ENCODE data around the gene FBN2. TPM values are rescaled to one million over a fixed set of nuclear protein-coding genes. Genes with fewer than 3 reads are reported as not detected.

The FBN2 gene
- total RNA-seq, 1 experiment from 2014 or later, result 0.42 TPM

GRCh38 chr5:128487041-128487440 is 51.0 kb downstream of the FBN2 start:
- no peak overlapping the region for H2AFZ ChIP-seq (ENCODE audit: low read depth, low read length, poor library complexity, severe bottlenecking)
- no peaks in the 10 kb centered on the region for H3K36me3 ChIP-seq (ENCODE audit: control insufficient read depth in 1 of 2, insufficient read depth in 2 of 2, low read length in 2 of 2)
- ChIA-PET CTCF (no interaction called here), RAD21 (ENCODE audit: low non-redundant PET in 1 of 2, low total read pairs in 2 of 2, uncharacterized antibody in 2 of 2, unreplicated experiment in 2 of 2) (no interaction called here), POLR2A (no interaction called here)
- TF ChIP-seq, protein P1, sequence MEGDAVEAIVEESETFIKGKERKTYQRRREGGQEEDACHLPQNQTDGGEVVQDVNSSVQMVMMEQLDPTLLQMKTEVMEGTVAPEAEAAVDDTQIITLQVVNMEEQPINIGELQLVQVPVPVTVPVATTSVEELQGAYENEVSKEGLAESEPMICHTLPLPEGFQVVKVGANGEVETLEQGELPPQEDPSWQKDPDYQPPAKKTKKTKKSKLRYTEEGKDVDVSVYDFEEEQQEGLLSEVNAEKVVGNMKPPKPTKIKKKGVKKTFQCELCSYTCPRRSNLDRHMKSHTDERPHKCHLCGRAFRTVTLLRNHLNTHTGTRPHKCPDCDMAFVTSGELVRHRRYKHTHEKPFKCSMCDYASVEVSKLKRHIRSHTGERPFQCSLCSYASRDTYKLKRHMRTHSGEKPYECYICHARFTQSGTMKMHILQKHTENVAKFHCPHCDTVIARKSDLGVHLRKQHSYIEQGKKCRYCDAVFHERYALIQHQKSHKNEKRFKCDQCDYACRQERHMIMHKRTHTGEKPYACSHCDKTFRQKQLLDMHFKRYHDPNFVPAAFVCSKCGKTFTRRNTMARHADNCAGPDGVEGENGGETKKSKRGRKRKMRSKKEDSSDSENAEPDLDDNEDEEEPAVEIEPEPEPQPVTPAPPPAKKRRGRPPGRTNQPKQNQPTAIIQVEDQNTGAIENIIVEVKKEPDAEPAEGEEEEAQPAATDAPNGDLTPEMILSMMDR (IDR thresholded peaks at IDR 0.05 in 2 of 3, conservative IDR thresholded peaks at IDR 0.05 in 1 of 3; ENCODE audit: borderline replicate concordance in 1 of 3, insufficient read depth in 1 of 3, low read depth in 2 of 3, low read length in 2 of 3), result no peak
- TF ChIP-seq ELF1 (IDR thresholded peaks at IDR 0.05; ENCODE audit: borderline replicate concordance, low read depth) (no peak), EZH2phosphoT487 (IDR thresholded peaks at IDR 0.05; ENCODE audit: borderline replicate concordance) (no peak), JUND (IDR thresholded peaks at IDR 0.05) (no peak), FOSL1 (IDR thresholded peaks at IDR 0.05; ENCODE audit: low read depth) (no peak), YY1 (IDR thresholded peaks at IDR 0.05; ENCODE audit: extremely low read depth, insufficient replicate concordance, low read depth, low read length) (no peak), POLR2AphosphoS5 (IDR thresholded peaks at IDR 0.05; ENCODE audit: low read depth, low read length) (no peak)
- H3K9me3 ChIP-seq (ENCODE audit: control insufficient read depth in 1 of 2, insufficient read depth in 1 of 2, low read depth in 1 of 2, low read length in 2 of 2), result no peaks in the 10 kb centered on the region
- no peak overlapping the region for H3K9ac ChIP-seq (ENCODE audit: low read length)
- H3K27ac ChIP-seq (ENCODE audit: low read depth, low read length), result no peak overlapping the region
- no peaks in the 10 kb centered on the region for H3K9me2 ChIP-seq (ENCODE audit: insufficient read depth)
- no peak for ATAC-seq
- no peaks in the 10 kb centered on the region for H3K27me3 ChIP-seq (ENCODE audit: insufficient read depth, low read length)
- H3K4me2 ChIP-seq (ENCODE audit: low read length), result no peak overlapping the region
- no peaks in the 10 kb centered on the region for H4K20me1 ChIP-seq (ENCODE audit: insufficient read depth)
- intact Hi-C loops (cut with micrococcal nuclease), result no loop called here
- DNase-seq (ENCODE audit: low read depth, low spot score), result no peak
- H3K79me2 ChIP-seq (ENCODE audit: insufficient read depth, low read length), result no peaks in the 10 kb centered on the region
- no TSS peak for BruUV-seq (replicated peaks)
- no peak overlapping the region for H3K4me3 ChIP-seq (replicated peaks in 1 of 2; ENCODE audit: low read depth in 1 of 2, low read length in 2 of 2)
- no peaks in the 10 kb centered on the region for H3K4me1 ChIP-seq (ENCODE audit: control insufficient read depth in 1 of 2, insufficient read depth in 2 of 2, low read length in 2 of 2)

DNA sequence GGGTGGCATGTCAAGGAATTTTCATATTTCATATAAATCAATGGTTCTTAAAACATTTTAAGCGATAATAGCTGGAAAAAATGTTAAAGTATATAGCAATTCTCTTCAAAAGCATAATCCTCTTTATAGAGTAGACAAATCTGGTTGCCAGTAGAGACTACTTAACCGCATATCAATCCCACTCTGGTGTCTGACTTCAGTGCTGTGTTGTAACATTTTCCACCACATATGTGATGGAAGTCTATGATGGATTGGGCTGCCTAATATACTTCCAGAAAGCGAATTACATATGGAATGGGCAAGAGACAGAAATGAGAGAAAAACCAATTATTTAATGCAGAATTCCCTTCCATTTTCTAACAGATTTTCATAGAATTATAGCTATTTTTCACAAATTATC is 54.3 kb downstream of the FBN2 start:
- no peak overlapping the region for H2AFZ ChIP-seq (ENCODE audit: low read depth, low read length, poor library complexity, severe bottlenecking)
- no peak overlapping the region for H3K9ac ChIP-seq (ENCODE audit: low read length)
- no TSS peak for BruUV-seq (replicated peaks)
- ATAC-seq (no peak), DNase-seq (ENCODE audit: low read depth, low spot score) (no peak)
- no peak overlapping the region for H3K27ac ChIP-seq (ENCODE audit: low read depth, low read length)
- H3K4me2 ChIP-seq (ENCODE audit: low read length), result no peak overlapping the region
- ChIA-PET RAD21 (ENCODE audit: low non-redundant PET in 1 of 2, low total read pairs in 2 of 2, uncharacterized antibody in 2 of 2, unreplicated experiment in 2 of 2) (no interaction called here), CTCF (interaction anchor here (1.5 kb wide), 1 partner anchor 360 kb away, joined by 3 read pairs; no protein-coding TSS in a partner anchor), POLR2A (no interaction called here)
- intact Hi-C loops (cut with micrococcal nuclease), result no loop called here
- H3K79me2 ChIP-seq (ENCODE audit: insufficient read depth, low read length), result no peaks in the 10 kb centered on the region
- H3K9me2 ChIP-seq (ENCODE audit: insufficient read depth), result no peaks in the 10 kb centered on the region
- H4K20me1 ChIP-seq (ENCODE audit: insufficient read depth), result no peaks in the 10 kb centered on the region
- H3K4me1 ChIP-seq (ENCODE audit: control insufficient read depth in 1 of 2, insufficient read depth in 2 of 2, low read length in 2 of 2), result no peaks in the 10 kb centered on the region
- no peaks in the 10 kb centered on the region for H3K9me3 ChIP-seq (ENCODE audit: control insufficient read depth in 1 of 2, insufficient read depth in 1 of 2, low read depth in 1 of 2, low read length in 2 of 2)
- no peaks in the 10 kb centered on the region for H3K36me3 ChIP-seq (ENCODE audit: control insufficient read depth in 1 of 2, insufficient read depth in 2 of 2, low read length in 2 of 2)
- H3K4me3 ChIP-seq (replicated peaks in 1 of 2; ENCODE audit: low read depth in 1 of 2, low read length in 2 of 2), result no peak overlapping the region
- H3K27me3 ChIP-seq (ENCODE audit: insufficient read depth, low read length), result no peaks in the 10 kb centered on the region
- TF ChIP-seq ZNF274 (IDR thresholded peaks at IDR 0.05; ENCODE audit: low read depth, low read length), result no peak
- TF ChIP-seq CBX3 (IDR thresholded peaks at IDR 0.05; ENCODE audit: low read depth), result no peak
- TF ChIP-seq ELF1 (IDR thresholded peaks at IDR 0.05; ENCODE audit: borderline replicate concordance, low read depth), result no peak
- no peak for TF ChIP-seq JUND (IDR thresholded peaks at IDR 0.05)
- no peak for TF ChIP-seq EZH2phosphoT487 (IDR thresholded peaks at IDR 0.05; ENCODE audit: borderline replicate concordance)
- no peak for TF ChIP-seq YY1 (IDR thresholded peaks at IDR 0.05; ENCODE audit: extremely low read depth, insufficient replicate concordance, low read depth, low read length)
- TF ChIP-seq RAD21 (IDR thresholded peaks at IDR 0.05; ENCODE audit: low read depth), result no peak
- TF ChIP-seq, protein P1 (IDR thresholded peaks at IDR 0.05 in 2 of 3, conservative IDR thresholded peaks at IDR 0.05 in 1 of 3; ENCODE audit: borderline replicate concordance in 1 of 3, insufficient read depth in 1 of 3, low read depth in 2 of 3, low read length in 2 of 3), result no peak
- no peak for TF ChIP-seq ZFX (IDR thresholded peaks at IDR 0.05)
- no peak for TF ChIP-seq POLR2AphosphoS5 (IDR thresholded peaks at IDR 0.05; ENCODE audit: low read depth, low read length)
- TF ChIP-seq POLR2A (IDR thresholded peaks at IDR 0.05; ENCODE audit: borderline replicate concordance, extremely low read depth, insufficient read depth, insufficient read length), result no peak
- no peak for TF ChIP-seq FOSL1 (IDR thresholded peaks at IDR 0.05; ENCODE audit: low read depth)
- TF ChIP-seq ATF3 (IDR thresholded peaks at IDR 0.05), result no peak
- no peak for TF ChIP-seq EZH2 (IDR thresholded peaks at IDR 0.05)
- TF ChIP-seq SRF (IDR thresholded peaks at IDR 0.05; ENCODE audit: low read depth), result no peak
